Nephron (organoid): ENCODE data around the gene PDE11A.

Experiments used
- H3K27ac Mint-ChIP-seq, 3 experiments: 2 replicates each; pipeline ENCODE4 v1.8.0; 2020; ENCODE audit warnings: mixed read lengths in 3 of 3, mild to moderate bottlenecking in 2 of 3, moderate library complexity in 1 of 3
- H3K27me3 Mint-ChIP-seq: 2 replicates; pipeline ENCODE4 v1.8.0; 2021; ENCODE audit warnings: low read depth, mild to moderate bottlenecking, moderate library complexity, mixed read lengths
- H3K36me3 Mint-ChIP-seq: 2 replicates; pipeline ENCODE4 v1.8.0; 2020; ENCODE audit warnings: low read depth, mixed read lengths
- H3K4me1 Mint-ChIP-seq: 2 replicates; pipeline ENCODE4 v1.8.0; 2020; ENCODE audit warnings: mixed read lengths
- H3K4me3 Mint-ChIP-seq, 3 experiments: 2 replicates each; pipeline ENCODE4 v1.8.0; 2020; ENCODE audit warnings: mild to moderate bottlenecking in 3 of 3, mixed read lengths in 3 of 3, moderate library complexity in 2 of 3
- H3K9me3 Mint-ChIP-seq: 2 replicates; pipeline ENCODE4 v1.8.0; 2020; ENCODE audit warnings: mixed read lengths
- TF ChIP-seq, protein P1 (sequence below), 3 experiments: fragments of 200-600 bp; sonication (generic); IDR thresholded peaks; one replicate each; pipeline ENCODE4 v1.5.0; 2021; ENCODE audit warnings: antibody characterized with exemption in 3 of 3; ENCODE audit not compliant: unreplicated experiment in 3 of 3

Gene PDE11A

DNA sequence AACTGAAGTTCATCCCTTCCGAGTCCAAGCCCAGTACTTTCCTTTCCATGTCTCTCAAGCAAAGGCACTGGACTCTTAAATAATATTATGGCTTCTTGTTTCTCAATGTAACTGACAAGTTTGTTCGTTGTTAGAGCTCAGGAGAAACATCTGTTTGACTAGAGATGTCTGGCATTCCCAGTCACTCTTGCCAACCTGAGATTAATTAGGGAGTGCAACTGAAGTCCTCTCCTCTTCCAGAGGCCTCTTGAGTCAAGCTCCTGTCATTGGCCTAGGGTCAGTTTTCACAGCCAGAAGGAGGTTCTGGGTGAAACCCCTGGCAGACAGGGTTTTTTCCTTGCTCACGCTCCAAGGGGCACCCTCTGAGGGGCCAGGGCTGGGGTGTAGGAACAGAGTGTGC lies 483.9 kb downstream of the PDE11A start:
- H3K27ac Mint-ChIP-seq, result no peak overlapping the region
- peaks cover 9% of the 10 kb centered on the region for H3K27me3 Mint-ChIP-seq
- no peak overlapping the region for H3K4me3 Mint-ChIP-seq
- TF ChIP-seq, protein P1, sequence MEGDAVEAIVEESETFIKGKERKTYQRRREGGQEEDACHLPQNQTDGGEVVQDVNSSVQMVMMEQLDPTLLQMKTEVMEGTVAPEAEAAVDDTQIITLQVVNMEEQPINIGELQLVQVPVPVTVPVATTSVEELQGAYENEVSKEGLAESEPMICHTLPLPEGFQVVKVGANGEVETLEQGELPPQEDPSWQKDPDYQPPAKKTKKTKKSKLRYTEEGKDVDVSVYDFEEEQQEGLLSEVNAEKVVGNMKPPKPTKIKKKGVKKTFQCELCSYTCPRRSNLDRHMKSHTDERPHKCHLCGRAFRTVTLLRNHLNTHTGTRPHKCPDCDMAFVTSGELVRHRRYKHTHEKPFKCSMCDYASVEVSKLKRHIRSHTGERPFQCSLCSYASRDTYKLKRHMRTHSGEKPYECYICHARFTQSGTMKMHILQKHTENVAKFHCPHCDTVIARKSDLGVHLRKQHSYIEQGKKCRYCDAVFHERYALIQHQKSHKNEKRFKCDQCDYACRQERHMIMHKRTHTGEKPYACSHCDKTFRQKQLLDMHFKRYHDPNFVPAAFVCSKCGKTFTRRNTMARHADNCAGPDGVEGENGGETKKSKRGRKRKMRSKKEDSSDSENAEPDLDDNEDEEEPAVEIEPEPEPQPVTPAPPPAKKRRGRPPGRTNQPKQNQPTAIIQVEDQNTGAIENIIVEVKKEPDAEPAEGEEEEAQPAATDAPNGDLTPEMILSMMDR (IDR thresholded peaks at IDR 0.05; ENCODE audit: unreplicated experiment in 3 of 3), result no peak
- H3K36me3 Mint-ChIP-seq, result no peaks in the 10 kb centered on the region
- no peaks in the 10 kb centered on the region for H3K9me3 Mint-ChIP-seq
- peaks cover 29% of the 10 kb centered on the region for H3K4me1 Mint-ChIP-seq

DNA sequence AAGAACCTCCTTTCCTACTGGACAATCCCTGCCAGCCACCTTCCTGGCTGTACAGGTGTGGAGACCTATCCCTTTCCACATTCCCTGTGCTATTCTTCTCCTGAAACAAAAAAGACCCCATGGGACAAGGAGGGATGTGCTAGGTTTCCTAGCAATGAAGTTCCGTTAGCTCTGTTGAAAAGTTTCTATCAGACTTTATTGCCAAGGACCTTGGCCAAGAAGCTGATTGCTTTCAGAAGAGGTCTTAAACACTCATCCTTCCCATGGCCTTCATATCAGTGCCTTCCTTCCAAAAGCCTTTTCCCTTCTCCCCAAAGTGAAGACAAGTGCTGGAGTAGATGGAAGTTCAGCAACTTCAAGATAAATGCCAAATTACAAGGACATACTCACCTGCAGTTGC lies 485.2 kb downstream of the PDE11A start:
- no peak overlapping the region for H3K27ac Mint-ChIP-seq

DNA sequence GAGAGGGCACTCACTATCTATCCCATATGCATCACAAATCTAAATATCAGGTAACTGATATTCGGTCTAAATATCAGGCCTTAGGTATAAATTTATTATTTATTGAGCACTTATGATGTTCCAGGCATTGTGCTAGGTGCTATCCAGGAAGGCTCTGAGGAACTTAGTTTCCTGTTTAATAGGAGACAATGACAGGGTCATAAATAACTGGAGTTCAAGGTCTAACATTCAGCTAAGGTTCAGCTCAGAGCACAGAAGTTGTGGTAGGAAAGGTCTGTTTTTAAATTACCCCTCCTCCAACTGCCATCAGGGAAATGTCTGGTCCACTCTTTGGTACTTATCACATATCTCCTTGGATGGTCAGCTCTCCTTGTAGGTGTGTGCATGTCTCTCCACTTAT lies 486.4 kb downstream of the PDE11A start:
- peaks cover 8% of the 10 kb centered on the region for H3K27me3 Mint-ChIP-seq
- H3K4me1 Mint-ChIP-seq, result peaks cover 17% of the 10 kb centered on the region
- TF ChIP-seq, protein P1 (IDR thresholded peaks at IDR 0.05; ENCODE audit: unreplicated experiment in 3 of 3), result no peak
- no peaks in the 10 kb centered on the region for H3K36me3 Mint-ChIP-seq
- H3K27ac Mint-ChIP-seq, result peak overlapping the region in 2 of 3 experiments; percentile 25 to 33
- no peak overlapping the region for H3K4me3 Mint-ChIP-seq
- no peaks in the 10 kb centered on the region for H3K9me3 Mint-ChIP-seq

More for the DNA sequence above, 485.2 kb downstream of the PDE11A start:
- Mint-ChIP-seq H3K36me3 (no peaks in the 10 kb centered on the region), H3K27me3 (peaks cover 9% of the 10 kb centered on the region), H3K9me3 (no peaks in the 10 kb centered on the region), H3K4me1 (peaks cover 17% of the 10 kb centered on the region), H3K4me3 (no peak overlapping the region)
- TF ChIP-seq, protein P1 (IDR thresholded peaks at IDR 0.05; ENCODE audit: unreplicated experiment in 3 of 3), result no peak

DNA sequence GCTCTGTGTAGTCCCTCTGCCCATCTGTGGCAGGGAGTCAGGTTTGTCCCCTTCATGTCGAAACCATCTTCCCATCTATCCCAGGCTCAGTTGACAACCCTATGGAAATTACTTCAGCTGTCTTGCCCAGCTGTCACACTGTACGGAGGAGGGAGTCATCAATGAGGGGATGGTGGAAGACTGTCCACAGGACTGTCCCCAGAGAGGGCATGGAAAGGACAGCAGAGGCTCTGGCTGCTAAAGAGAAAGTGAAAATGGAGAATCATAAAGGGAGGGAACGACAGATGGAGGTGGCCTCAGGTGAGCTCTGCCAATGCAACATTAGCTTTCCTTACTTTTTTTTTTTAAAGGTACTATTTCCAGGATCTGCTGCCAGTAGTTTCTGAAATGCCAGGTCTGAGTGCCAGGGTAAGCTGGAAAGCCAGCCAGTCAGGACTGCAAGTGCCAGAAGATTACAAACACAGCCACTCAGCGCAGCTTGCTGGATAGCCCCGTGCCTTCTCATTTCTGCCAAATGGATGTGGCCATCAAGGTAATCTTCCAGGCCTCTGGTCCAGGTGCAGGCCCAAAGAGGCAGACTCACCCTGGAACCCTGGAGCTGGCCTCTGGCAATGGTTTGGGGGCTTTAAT lies 487.2 kb downstream of the PDE11A start:
- Mint-ChIP-seq H3K4me3 (no peak overlapping the region), H3K9me3 (no peaks in the 10 kb centered on the region), H3K27me3 (peaks cover 8% of the 10 kb centered on the region), H3K4me1 (peaks cover 17% of the 10 kb centered on the region), H3K27ac (peak overlapping the region in 2 of 3 experiments; percentile 25 to 33), H3K36me3 (no peaks in the 10 kb centered on the region)
- TF ChIP-seq, protein P1 (IDR thresholded peaks at IDR 0.05; ENCODE audit: unreplicated experiment in 3 of 3), result no peak

DNA sequence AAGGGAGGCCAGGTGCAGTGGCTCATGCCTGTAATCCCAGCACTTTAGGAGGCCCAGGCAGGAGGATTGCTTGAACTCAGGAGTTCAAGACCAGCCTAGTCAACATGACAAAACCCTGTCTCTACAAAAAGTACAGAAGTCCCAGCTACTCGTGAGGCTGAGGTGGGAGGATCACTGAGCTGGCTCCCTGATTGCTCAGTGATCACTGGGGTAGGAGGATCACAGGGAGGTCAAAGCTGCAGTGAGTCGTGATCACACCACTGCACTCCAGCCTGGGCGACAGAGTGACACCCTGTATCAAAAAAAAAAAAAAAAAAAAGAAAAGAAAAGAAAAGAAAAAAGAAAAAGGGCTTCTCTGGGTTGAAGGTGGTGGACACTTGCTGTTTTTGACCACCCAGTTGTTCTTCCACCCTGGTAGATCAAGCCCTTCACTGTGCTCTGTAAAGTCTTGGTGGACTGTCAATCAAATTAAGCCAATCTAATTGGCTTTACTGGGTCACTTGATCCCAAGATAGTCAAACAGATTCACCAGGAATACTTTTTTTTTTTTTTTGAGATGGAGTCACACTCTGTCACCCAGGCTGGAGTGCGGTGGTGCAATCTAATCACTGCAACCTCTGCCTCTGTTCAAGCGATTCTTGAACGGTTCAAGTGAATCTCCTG lies 488.4 kb downstream of the PDE11A start:
- H3K27me3 Mint-ChIP-seq, result peaks cover 8% of the 10 kb centered on the region
- no peak overlapping the region for H3K4me3 Mint-ChIP-seq
- no peak overlapping the region for H3K27ac Mint-ChIP-seq
- TF ChIP-seq, protein P1 (IDR thresholded peaks at IDR 0.05; ENCODE audit: unreplicated experiment in 3 of 3), result no peak
- no peaks in the 10 kb centered on the region for H3K36me3 Mint-ChIP-seq
- no peaks in the 10 kb centered on the region for H3K9me3 Mint-ChIP-seq
- peaks cover 17% of the 10 kb centered on the region for H3K4me1 Mint-ChIP-seq

DNA sequence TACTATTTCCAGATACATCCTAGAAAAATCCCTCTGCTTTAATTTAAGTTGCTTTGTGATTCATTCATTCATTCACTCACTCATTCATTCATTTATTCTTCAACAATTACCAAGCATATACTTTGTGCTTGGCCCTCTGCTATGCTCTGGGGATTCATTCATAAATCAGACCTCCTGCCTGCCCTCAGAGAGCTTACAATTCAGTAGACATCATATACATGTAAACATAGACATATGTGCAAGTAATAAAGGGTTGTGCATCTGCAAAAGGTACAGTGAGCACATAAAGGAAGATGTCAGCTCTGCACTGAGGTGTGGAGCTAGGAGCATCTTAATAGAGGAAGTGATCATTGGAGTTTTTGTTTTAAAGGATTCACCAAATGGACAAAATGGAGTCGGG lies 490.6 kb downstream of the PDE11A start:
- Mint-ChIP-seq H3K27ac (no peak overlapping the region), H3K4me1 (peaks cover 12% of the 10 kb centered on the region), H3K9me3 (no peaks in the 10 kb centered on the region), H3K36me3 (no peaks in the 10 kb centered on the region), H3K27me3 (peaks cover 8% of the 10 kb centered on the region), H3K4me3 (no peak overlapping the region)
- TF ChIP-seq, protein P1 (IDR thresholded peaks at IDR 0.05; ENCODE audit: unreplicated experiment in 3 of 3), result no peak
